BJ (cell line): ENCODE data around the gene MRPL32. TPM values are rescaled to one million over a fixed set of nuclear protein-coding genes. Genes with fewer than 3 reads are reported as not detected.

Experiments used
- CTCF ChIA-PET: fragments of 350-600 bp; formaldehyde crosslinking; extraction: SDS; loops from one replicate; lab custom pipeline; 2021; ENCODE audit warnings: antibody characterized with exemption, inconsistent platforms; lab: Yijun Ruan, JAX
- POLR2A ChIA-PET: fragments of 300-600 bp; sonication (Branson Sonifier 250); formaldehyde crosslinking; extraction: SDS; loops from one replicate; lab custom pipeline; 2021; ENCODE audit warnings: antibody characterized with exemption; lab: Charles Lee
- DNase-seq: peaks from one replicate; pipeline ENCODE4 v3.0.0-alpha.2; 2011; ENCODE audit warnings: low read depth
- H3K27me3 ChIP-seq: 2 replicates; pipeline ENCODE4 v1.6.0; 2011; ENCODE audit warnings: low read length; ENCODE audit not compliant: control insufficient read depth, insufficient read depth
- H3K36me3 ChIP-seq: 2 replicates; pipeline ENCODE4 v1.5.1; 2011; ENCODE audit warnings: low read length; ENCODE audit not compliant: control insufficient read depth, insufficient read depth
- H3K4me3 ChIP-seq: 2 replicates; pipeline ENCODE4 v1.5.1; 2011; ENCODE audit warnings: low read depth, mild to moderate bottlenecking, control low read depth, low read length
- polyA plus RNA-seq: library from polyadenylated mRNA; depleted of rRNA; stranded (reverse); fragments of >200 nt; gene quantifications from 2 replicates; pipeline ENCODE4 v1.2.3, GENCODE V29; 2011
- TF ChIP-seq, protein P1 (sequence below): IDR thresholded peaks from 2 replicates; pipeline ENCODE4 v1.5.1; 2011; ENCODE audit warnings: low read depth, mild to moderate bottlenecking, control low read depth, inconsistent platforms, low read length, moderate library complexity; ENCODE audit not compliant: insufficient read depth

The MRPL32 gene
- polyA plus RNA-seq, 1 experiment, result 35.6 TPM

DNA sequence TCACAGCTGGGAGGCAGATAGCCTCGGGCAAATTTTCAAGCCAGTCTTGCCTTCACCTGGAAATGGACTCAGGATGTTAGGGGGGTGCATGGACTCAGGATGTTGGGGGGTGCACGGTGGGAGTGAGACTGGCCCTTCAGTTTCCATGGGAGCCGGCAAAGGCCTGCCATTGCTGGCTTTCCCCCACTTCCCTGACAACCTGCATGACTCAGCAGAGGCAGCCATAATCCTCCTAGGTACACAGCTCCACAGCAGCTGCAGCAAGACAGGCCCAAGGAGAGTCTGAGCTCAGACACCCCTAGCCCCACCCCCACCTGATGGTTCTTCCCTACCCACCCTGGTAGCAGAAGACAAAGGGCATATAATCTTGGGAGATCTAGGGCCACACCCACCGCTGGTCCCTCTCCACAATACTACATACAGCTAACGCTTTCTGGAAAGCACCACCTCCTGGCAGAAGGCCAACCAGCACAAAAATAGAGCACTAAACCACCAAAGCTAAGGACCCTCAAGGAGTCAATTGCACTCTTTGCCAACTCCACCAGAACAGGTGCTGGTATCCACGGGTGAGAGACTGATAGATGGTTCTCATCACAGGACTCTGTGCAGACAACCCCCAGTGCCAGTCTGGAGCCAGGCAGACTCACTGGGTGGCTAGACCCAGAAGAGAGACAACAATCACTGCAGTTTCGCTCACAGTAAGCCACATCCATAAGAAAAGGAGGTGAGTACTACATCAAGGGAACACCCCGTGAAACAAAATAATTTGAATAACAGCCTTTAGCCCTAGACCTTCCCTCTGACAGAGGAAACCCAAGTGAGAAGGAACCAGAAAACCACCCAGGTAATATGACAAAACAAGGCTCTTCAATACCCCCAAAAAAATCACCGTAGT lies 38.6 kb upstream of the MRPL32 start:
- POLR2A ChIA-PET, result no interaction called here
- DNase-seq, result no peak
- CTCF ChIA-PET, result interaction anchor here (1.1 kb wide), 1 partner anchor 15 kb away, joined by 4 read pairs; no protein-coding TSS in a partner anchor
- TF ChIP-seq, protein P1, sequence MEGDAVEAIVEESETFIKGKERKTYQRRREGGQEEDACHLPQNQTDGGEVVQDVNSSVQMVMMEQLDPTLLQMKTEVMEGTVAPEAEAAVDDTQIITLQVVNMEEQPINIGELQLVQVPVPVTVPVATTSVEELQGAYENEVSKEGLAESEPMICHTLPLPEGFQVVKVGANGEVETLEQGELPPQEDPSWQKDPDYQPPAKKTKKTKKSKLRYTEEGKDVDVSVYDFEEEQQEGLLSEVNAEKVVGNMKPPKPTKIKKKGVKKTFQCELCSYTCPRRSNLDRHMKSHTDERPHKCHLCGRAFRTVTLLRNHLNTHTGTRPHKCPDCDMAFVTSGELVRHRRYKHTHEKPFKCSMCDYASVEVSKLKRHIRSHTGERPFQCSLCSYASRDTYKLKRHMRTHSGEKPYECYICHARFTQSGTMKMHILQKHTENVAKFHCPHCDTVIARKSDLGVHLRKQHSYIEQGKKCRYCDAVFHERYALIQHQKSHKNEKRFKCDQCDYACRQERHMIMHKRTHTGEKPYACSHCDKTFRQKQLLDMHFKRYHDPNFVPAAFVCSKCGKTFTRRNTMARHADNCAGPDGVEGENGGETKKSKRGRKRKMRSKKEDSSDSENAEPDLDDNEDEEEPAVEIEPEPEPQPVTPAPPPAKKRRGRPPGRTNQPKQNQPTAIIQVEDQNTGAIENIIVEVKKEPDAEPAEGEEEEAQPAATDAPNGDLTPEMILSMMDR, result no peak
- no peak overlapping the region for H3K4me3 ChIP-seq
- H3K27me3 ChIP-seq, result no peaks in the 10 kb centered on the region
- H3K36me3 ChIP-seq, result no peaks in the 10 kb centered on the region

DNA sequence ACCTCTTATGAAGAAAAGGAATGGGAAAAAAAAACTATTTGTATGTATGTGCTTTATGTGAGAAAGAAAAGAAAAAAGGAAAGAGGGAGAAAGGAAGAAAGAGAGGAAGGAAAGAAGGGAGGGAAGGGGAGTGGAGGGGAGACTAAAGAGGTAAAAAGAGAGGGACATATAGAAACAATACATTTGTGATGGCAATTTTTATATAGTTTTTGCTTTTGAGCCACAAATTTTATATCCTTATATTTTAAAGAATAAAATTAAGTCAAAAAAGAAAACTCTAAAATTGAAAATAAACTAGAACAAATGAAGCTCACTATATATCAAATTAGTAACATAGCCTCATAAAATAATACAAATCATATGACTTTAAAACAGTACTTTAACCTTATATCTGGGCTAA lies 31.3 kb upstream of the MRPL32 start:
- no peak overlapping the region for H3K4me3 ChIP-seq
- TF ChIP-seq, protein P1, result no peak
- CTCF ChIA-PET, result no interaction called here
- no peaks in the 10 kb centered on the region for H3K36me3 ChIP-seq
- DNase-seq, result no peak
- H3K27me3 ChIP-seq, result peaks cover 2% of the 10 kb centered on the region
- POLR2A ChIA-PET, result no interaction called here

GRCh38 chr7:42902331-42902730 lies 29.8 kb upstream of the MRPL32 start:
- Histone ChIP-seq H3K4me3 (no peak overlapping the region), H3K27me3 (peaks cover 2% of the 10 kb centered on the region), H3K36me3 (no peaks in the 10 kb centered on the region)
- ChIA-PET POLR2A (no interaction called here), CTCF (no interaction called here)
- DNase-seq, result no peak
- TF ChIP-seq, protein P1, result no peak

GRCh38 chr7:42906181-42906580 lies 26.0 kb upstream of the MRPL32 start:
- Histone ChIP-seq H3K27me3 (peaks cover 2% of the 10 kb centered on the region), H3K4me3 (no peak overlapping the region), H3K36me3 (no peaks in the 10 kb centered on the region)
- TF ChIP-seq, protein P1, result no peak
- no peak for DNase-seq
- CTCF ChIA-PET, result interaction anchor here (1.0 kb wide), 1 partner anchor 19 kb away, joined by 3 read pairs; no protein-coding TSS in a partner anchor
- POLR2A ChIA-PET, result no interaction called here

DNA sequence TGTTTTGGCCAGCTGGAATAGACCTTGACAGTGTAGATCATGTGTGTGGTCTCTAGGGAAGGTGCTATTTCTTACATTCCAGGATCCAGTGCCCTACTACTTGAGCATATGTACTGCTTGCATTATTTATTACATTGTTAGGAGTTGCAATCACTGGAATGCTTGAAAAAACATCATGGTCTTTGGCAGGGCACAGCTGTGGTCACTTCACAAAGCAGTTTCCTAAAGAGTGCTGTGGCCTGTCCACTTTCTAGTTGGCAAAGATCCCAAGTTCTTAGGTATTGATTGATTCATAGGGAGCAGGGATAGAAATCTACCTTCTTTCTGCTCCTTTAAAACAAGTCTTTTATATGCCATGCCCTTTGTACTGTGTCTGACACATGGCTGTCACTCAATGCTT lies 24.9 kb upstream of the MRPL32 start:
- ChIA-PET CTCF (interaction anchor here (0.6 to 1.3 kb wide), 3 partner anchors 20 to 978 kb away, joined by 3 to 4 read pairs (median 3); no protein-coding TSS in a partner anchor), POLR2A (no interaction called here)
- Histone ChIP-seq H3K4me3 (no peak overlapping the region), H3K27me3 (peaks cover 2% of the 10 kb centered on the region), H3K36me3 (no peaks in the 10 kb centered on the region)
- no peak for DNase-seq
- TF ChIP-seq, protein P1, result no peak
